Uterus (tissue), 2 donors: ENCODE measurements around the gene ANKLE1.

ENCODE experiments used
- CTCF ChIP-seq, 4 experiments: fragments of 200-600 bp in 2 of 4; fragments of 450-650 bp in 2 of 4; sonication (generic) in 2 of 4; IDR thresholded peaks; one replicate each; pipeline ENCODE4 v1.5.1; 2016 to 2019; ENCODE audit warnings: antibody characterized with exemption in 4 of 4, mild to moderate bottlenecking in 2 of 4, moderate library complexity in 1 of 4
- POLR2A ChIP-seq, 2 donors: fragments of 450-650 bp; IDR thresholded peaks; one replicate each; pipeline ENCODE4 v1.6.1; 2016; ENCODE audit warnings: antibody characterized with exemption in 2 of 2, mild to moderate bottlenecking in 1 of 2, moderate library complexity in 1 of 2

DNA sequence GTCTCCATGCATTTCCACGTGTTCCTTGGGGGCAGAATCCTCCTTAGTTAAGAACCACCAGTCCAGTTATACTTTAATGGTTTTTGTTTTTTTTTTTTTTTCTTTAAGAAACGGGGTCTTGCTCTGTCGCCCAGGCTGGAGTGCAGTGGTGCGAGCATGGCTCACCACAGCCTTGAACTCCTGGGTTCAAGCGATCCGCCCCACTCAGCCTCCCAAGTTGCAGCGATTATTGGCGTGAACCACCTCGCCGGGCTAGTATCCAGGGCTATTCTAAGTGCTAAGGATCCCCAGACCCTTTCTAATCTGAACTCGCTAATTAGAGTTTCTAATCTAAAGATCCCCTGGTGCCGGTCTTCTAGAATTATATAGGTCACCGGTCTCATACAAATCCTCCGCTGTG is 11.9 kb downstream of the ANKLE1 start:
- no peak for TF ChIP-seq POLR2A (IDR thresholded peaks at IDR 0.05)
- no peak for TF ChIP-seq CTCF (IDR thresholded peaks at IDR 0.05)
